ENCODE data around the gene LEUTX. TPM values are rescaled to one million over a fixed set of nuclear protein-coding genes. Genes with fewer than 3 reads are reported as not detected.
"Not testable (repeated sequence)": the region's sequence is repeated elsewhere in the genome, so short reads cannot be mapped to it uniquely, and the experiment has no call there.

LEUTX gene
- total RNA-seq, 1 experiment from 2014 or later = not detected

- no peak for DNase-seq
- H3K4me3 ChIP-seq = no peak overlapping the region
- peaks cover 25% of the 10 kb centered on the region for H3K27me3 ChIP-seq
- H3K9me3 ChIP-seq = no peaks in the 10 kb centered on the region
- H3K36me3 ChIP-seq = no peaks in the 10 kb centered on the region
Observed at GRCh38 chr19:39759457-39760184, 19.0 kb upstream of the LEUTX start.

DNA sequence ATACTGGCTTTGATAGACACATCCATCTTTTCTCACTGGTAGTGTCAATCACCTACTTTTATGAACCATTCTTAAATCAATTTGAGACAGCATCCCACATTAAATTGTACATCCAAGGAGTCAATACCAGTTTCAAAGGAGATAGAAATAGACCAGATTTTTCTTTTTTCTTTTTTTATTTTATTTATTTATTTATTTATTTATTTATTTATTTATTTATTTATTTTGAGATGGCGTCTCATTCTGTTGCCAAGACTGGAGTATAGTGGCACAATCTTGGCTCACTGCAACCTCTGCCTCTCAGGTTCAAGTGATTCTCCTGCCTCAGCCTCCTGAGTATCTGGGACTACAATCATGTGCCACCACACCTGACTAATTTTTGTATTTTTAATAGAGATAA, 16.8 kb upstream of the LEUTX start:
- not testable (repeated sequence) for H3K4me3 ChIP-seq, H3K9me3 ChIP-seq, DNase-seq, H3K36me3 ChIP-seq
- H3K27me3 ChIP-seq = peaks cover 14% of the 10 kb centered on the region

GRCh38 chr19:39765091-39766076, 13.3 kb upstream of the LEUTX start:
- Histone ChIP-seq H3K36me3 (no peaks in the 10 kb centered on the region), H3K27me3 (peaks cover 6% of the 10 kb centered on the region), H3K4me3 (no peak overlapping the region), H3K9me3 (peaks cover 2% of the 10 kb centered on the region; the same call in 1 of the 2 replicates)
- DNase-seq = peak; percentile 27

- DNase-seq = no peak
- H3K4me3 ChIP-seq = no peak overlapping the region
- no peaks in the 10 kb centered on the region for H3K36me3 ChIP-seq
- peaks cover 2% of the 10 kb centered on the region; the same call in 1 of the 2 replicates for H3K9me3 ChIP-seq
- peaks cover 14% of the 10 kb centered on the region for H3K27me3 ChIP-seq
Observed at GRCh38 chr19:39768334-39768733, 10.3 kb upstream of the LEUTX start.

DNA sequence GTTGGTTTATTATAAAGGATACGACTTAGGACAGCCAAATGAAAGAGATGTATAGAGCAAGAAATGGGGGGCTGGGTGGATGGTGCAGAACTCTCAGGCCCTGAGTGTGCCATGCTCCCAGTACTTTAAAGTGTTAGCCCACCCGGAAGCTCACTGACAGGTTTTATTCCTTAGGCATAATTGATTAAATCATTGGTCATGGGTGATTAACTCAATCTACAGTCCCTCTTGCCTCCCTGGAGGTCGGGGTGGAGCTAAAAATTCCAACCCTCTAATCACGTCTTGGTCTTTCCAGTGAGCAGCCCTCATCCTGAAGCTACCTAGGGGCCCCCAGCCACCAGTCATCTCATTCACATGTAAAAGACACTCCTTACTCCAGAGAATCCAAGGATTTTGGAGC, 9.9 kb upstream of the LEUTX start:
- Histone ChIP-seq H3K9me3 (peaks cover 2% of the 10 kb centered on the region; the same call in 1 of the 2 replicates), H3K36me3 (no peaks in the 10 kb centered on the region), H3K27me3 (peaks cover 15% of the 10 kb centered on the region), H3K4me3 (no peak overlapping the region)
- no peak for DNase-seq

DNA sequence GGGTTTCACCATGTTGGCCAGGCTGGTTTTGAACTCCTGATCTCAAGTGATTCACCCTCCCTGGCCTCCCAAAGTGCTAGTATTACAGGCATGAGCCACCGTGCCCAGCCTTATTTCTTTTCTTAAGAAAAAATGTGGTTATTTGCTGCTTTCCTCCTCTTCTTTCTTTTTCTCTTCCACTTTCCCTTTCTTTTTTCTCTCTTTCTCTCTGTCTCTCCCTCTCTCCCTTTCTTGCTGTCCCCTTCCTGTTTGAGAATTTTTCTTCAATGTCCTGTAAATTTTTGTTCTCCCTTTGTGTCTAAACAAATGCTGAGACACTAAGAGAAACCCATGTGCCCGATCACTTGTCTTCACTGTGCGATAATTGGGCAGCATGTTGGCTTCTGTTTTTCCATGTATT, 2.2 kb downstream of the LEUTX start:
- H3K4me3 ChIP-seq = no peak overlapping the region

DNA sequence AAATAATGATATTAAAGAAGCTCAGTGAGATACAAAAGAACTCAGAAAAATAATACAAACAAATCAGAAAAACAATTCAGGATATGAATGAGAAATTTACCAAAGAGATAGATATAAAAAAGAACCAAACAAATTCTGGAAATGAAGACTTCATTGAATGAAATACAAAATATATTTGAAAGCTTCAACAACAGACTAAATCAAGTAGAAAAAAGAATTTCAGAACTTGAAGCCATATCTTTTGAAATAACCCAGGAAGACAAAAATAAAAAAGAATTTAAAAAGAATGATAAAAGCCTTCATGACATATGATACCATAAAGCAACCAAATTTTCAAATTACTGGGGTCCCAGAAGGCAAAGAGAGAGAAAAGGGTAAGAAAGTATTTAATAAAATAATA, 9.6 kb downstream of the LEUTX start:
- H3K36me3 ChIP-seq = no peaks in the 10 kb centered on the region
- H3K27me3 ChIP-seq = peaks cover 13% of the 10 kb centered on the region
- no peaks in the 10 kb centered on the region for H3K9me3 ChIP-seq
- H3K4me3 ChIP-seq = no peak overlapping the region
- no peak for DNase-seq

More for the DNA sequence above, 2.2 kb downstream of the LEUTX start:
- H3K9me3 ChIP-seq = no peaks in the 10 kb centered on the region
- H3K36me3 ChIP-seq = no peaks in the 10 kb centered on the region
- H3K27me3 ChIP-seq = peaks cover 23% of the 10 kb centered on the region
- DNase-seq = no peak

- Histone ChIP-seq H3K27me3 (peaks cover 10% of the 10 kb centered on the region; the same call in 1 of the 2 replicates), H3K4me3 (peak overlapping the region; percentile 41), H3K9me3 (no peaks in the 10 kb centered on the region), H3K36me3 (no peaks in the 10 kb centered on the region)
- DNase-seq = peak; percentile 61
Observed at GRCh38 chr19:39792999-39793546, 14.4 kb downstream of the LEUTX start.

DNA sequence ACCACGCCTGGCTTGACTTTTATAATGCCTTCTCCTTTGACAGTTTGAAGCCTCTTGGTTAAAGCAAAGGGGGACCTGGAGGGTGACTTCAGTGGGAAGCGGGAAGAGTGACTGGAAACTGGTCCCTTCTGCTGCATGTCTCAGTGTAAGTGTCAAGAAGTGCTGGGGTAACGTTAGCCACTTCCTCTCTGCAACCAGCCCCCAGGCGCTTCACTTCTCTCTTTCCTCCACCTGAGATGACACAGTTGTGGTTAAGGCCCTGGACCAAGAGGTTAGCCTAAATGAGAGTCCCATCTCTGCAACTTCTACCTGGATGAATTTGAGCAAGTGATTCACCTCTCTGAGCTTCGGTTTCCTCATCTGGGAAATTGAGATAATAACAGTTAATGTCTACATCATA, 16.3 kb downstream of the LEUTX start:
- DNase-seq = no peak
- Histone ChIP-seq H3K36me3 (no peaks in the 10 kb centered on the region), H3K9me3 (no peaks in the 10 kb centered on the region), H3K4me3 (no peak overlapping the region), H3K27me3 (peaks cover 10% of the 10 kb centered on the region; the same call in 1 of the 2 replicates)

DNA sequence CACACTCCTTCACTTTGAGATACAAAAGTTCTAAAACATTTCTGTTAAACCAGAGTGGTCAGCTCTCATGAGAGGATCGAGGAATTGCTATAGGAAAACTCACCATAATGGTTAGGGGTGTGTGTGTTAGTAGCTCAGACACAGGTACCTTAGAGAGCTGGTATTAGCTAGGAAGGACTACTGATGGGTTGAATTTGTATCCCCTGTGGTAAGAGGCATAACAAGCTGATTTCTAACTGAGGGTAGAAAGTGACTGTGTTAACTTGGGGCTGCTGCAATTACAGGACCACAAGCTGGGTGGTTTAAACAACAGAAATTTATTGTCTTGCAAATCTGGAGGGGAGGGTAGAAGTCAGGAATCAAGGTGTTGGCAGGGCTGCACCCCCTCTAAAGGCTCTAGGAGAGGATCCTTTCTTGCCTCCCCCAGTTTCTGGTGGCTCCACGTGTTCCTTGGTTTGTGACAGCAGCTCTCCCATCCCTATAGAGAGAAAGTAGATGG, 17.4 kb downstream of the LEUTX start:
- Histone ChIP-seq H3K4me3 (no peak overlapping the region), H3K9me3 (no peaks in the 10 kb centered on the region), H3K36me3 (no peaks in the 10 kb centered on the region), H3K27me3 (peaks cover 13% of the 10 kb centered on the region; the same call in 1 of the 2 replicates)
- no peak for DNase-seq

DNA sequence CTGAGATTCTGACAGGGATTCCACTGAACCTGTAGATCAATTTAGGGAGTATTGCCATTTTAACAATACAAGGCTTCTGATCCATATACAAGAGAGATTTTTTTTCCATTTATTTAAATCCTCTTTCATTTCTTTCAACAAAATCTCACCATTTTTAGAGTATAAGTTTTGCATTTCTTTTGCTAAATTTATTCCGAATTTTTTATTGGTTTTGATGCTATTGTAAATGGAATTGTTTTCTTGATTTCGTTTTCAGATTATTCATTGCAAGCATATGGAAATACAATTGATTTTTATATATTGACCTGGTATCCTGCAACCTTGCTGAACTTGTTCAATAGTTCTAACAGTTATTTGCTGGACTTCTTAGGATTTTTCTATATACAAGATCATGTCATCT, 18.4 kb downstream of the LEUTX start:
- Histone ChIP-seq H3K27me3 (peaks cover 21% of the 10 kb centered on the region; the same call in 1 of the 2 replicates), H3K9me3 (no peaks in the 10 kb centered on the region), H3K36me3 (no peaks in the 10 kb centered on the region), H3K4me3 (no peak overlapping the region)
- DNase-seq = no peak

DNA sequence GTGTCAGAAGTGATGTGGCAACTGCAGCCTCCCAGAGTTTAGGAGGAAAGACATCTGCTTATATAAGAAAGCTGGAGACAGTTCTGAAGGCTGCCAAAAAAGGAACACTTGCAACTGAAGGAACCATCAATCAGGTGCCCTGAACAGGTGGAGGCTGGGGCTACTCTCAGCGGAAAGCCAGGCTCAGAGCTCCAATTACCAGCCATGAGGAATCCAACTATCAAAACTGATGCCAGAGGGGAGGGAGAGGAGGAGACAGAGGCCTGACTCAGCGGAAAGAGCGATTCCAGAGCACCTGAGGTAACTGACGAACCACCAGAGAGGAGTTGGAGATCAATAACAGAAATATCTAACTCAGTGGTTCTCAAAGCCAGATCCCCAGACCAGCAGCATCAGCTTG, 24.3 kb downstream of the LEUTX start:
- Histone ChIP-seq H3K27me3 (peaks cover 17% of the 10 kb centered on the region; the same call in 1 of the 2 replicates), H3K36me3 (no peaks in the 10 kb centered on the region), H3K9me3 (no peaks in the 10 kb centered on the region), H3K4me3 (no peak overlapping the region)
- DNase-seq = no peak

DNA sequence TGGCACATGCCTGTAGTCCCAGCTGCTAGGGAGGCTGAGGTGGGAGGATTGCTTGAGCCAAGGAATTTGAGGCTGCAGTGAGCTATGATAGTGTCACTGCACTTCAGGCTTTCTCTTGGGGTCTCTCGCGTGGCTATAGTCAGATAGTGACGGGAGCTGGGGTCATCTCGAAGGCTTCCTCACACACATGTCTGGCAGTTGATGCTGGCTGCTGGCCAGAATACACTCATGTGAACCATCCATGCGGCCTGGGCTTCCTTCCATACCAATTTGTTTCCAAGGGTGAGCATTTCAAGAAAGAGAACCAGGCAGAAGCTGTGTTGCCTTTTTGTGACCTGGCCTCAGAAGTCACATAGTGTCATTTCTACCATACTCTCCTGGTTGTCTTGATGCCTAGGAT, 26.4 kb downstream of the LEUTX start:
- no peaks in the 10 kb centered on the region for H3K36me3 ChIP-seq

GRCh38 chr19:39807846-39808364, 29.3 kb downstream of the LEUTX start:
- DNase-seq = no peak
- H3K9me3 ChIP-seq = no peaks in the 10 kb centered on the region
- peaks cover 3% of the 10 kb centered on the region; the same call in 1 of the 2 replicates for H3K27me3 ChIP-seq
- H3K36me3 ChIP-seq = no peaks in the 10 kb centered on the region
- no peak overlapping the region for H3K4me3 ChIP-seq

More for the DNA sequence above, 26.4 kb downstream of the LEUTX start:
- H3K9me3 ChIP-seq = no peaks in the 10 kb centered on the region
- no peak overlapping the region for H3K4me3 ChIP-seq
- peaks cover 17% of the 10 kb centered on the region; the same call in 1 of the 2 replicates for H3K27me3 ChIP-seq
- DNase-seq = no peak

DNA sequence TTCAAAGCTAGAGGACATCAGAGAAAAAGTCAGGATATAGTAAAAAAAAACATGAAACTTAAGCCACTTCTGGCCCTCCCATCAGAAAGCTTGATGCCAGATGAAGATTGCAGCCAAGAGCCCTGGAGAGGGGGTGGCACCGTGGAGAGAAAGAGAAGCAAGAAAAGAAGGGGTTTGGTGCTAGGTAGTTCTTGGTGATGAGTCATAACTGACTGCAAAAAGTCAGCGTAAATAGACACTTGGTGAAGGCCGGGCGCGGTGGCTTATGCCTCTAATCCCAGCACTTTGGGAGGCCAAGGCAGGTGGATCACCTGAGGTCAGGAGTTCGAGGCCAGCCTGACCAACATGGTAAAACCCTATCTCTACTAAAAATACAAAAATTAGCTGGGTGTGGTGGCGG, 30.0 kb downstream of the LEUTX start:
- peak; percentile 41 for DNase-seq
- H3K36me3 ChIP-seq, H3K4me3 ChIP-seq, H3K27me3 ChIP-seq, H3K9me3 ChIP-seq: not testable (repeated sequence)

GRCh38 chr19:39809368-39809767, 30.7 kb downstream of the LEUTX start:
- no peak for DNase-seq
- Histone ChIP-seq H3K4me3 (no peak overlapping the region), H3K27me3 (no peaks in the 10 kb centered on the region), H3K36me3 (no peaks in the 10 kb centered on the region), H3K9me3 (no peaks in the 10 kb centered on the region)

Measured in MG63 (cell line).